HCT116 (cell line): ENCODE data around the gene MXI1. TPM values are rescaled to one million over a fixed set of nuclear protein-coding genes. Genes with fewer than 3 reads are reported as not detected.
A peak's percentile ranks its signal among the peaks of the same experiment; 100 is the strongest.

ENCODE experiments used
- ATAC-seq: fragments of 200-7000 bp; cut with Tn5 transposase; 2 replicates; pipeline ENCODE4 v1.9.1; 2020; ENCODE audit warnings: mild to moderate bottlenecking, moderate library complexity
- BruUV-seq: library from RNA; stranded (reverse); fragments of 400-500 nt; replicated peaks from 2 replicates; lab custom pipeline; 2021; lab: Mats Ljungman, UMichigan
- CTCF ChIA-PET: fragments of 300-600 bp; sonication (Branson Sonifier 250); formaldehyde crosslinking; loops from one replicate; lab custom pipeline; 2021; ENCODE audit warnings: antibody characterized with exemption; lab: Charles Lee
- POLR2A ChIA-PET: fragments of 300-600, 350-600 bp; sonication (Branson Sonifier 250); formaldehyde crosslinking; loops from one replicate; lab custom pipeline; 2021; ENCODE audit warnings: antibody characterized with exemption; lab: Charles Lee
- RAD21 ChIA-PET, 2 experiments: fragments of 300-600 bp; sonication (Branson Sonifier 250); formaldehyde crosslinking; loops; one replicate each; lab custom pipeline; 2023; ENCODE audit warnings: low total read pairs in 2 of 2; ENCODE audit not compliant: uncharacterized antibody in 2 of 2, unreplicated experiment in 2 of 2, low non-redundant PET in 1 of 2; lab: Charles Lee
- DNase-seq: peaks from one replicate; pipeline ENCODE4 v3.0.0-alpha.2; 2010; ENCODE audit warnings: low read depth, low spot score
- H2AFZ ChIP-seq: fragments of 200-600 bp; shearing (Covaris generic), sonication (generic); 2 replicates; pipeline ENCODE4 v1.6.1; 2017; ENCODE audit warnings: low read depth, mixed run types, mixed read lengths, antibody characterized with exemption, low read length; ENCODE audit not compliant: poor library complexity, severe bottlenecking
- H3K27ac ChIP-seq: 2 replicates; pipeline ENCODE4 v1.5.1; 2012; ENCODE audit warnings: low read depth, low read length
- H3K27me3 ChIP-seq: fragments of 200-600 bp; sonication (generic); 2 replicates; pipeline ENCODE4 v1.6.1; 2016; ENCODE audit warnings: mixed run types, low read length, mixed read lengths; ENCODE audit not compliant: insufficient read depth
- H3K36me3 ChIP-seq, 2 experiments: fragments of 200-500 bp in 1 of 2; fragments of 200-600 bp in 1 of 2; sonication (Bioruptor generic) in 1 of 2; sonication (generic) in 1 of 2; 2 replicates each; pipeline versions ENCODE4 v1.5.1 to v1.6.1; 2014 to 2016; ENCODE audit warnings: low read length in 2 of 2, inconsistent platforms in 1 of 2, mixed read lengths in 1 of 2, mixed run types in 1 of 2; ENCODE audit not compliant: insufficient read depth in 2 of 2, control insufficient read depth in 1 of 2
- H3K4me1 ChIP-seq, 2 experiments: fragments of 200-600 bp in 1 of 2; sonication (generic) in 1 of 2; 2 replicates each; pipeline versions ENCODE4 v1.5.1 to v1.6.1; 2012 to 2017; ENCODE audit warnings: low read length in 2 of 2, inconsistent platforms in 1 of 2, mild to moderate bottlenecking in 1 of 2, mixed read lengths in 1 of 2, mixed run types in 1 of 2, moderate library complexity in 1 of 2; ENCODE audit not compliant: insufficient read depth in 2 of 2, control insufficient read depth in 1 of 2
- H3K4me2 ChIP-seq: fragments of 200-600 bp; sonication (generic); 2 replicates; pipeline ENCODE4 v1.6.1; 2017; ENCODE audit warnings: mixed run types, low read length, mixed read lengths
- H3K4me3 ChIP-seq, 2 experiments: fragments of 200-600 bp in 1 of 2; sonication (generic) in 1 of 2; replicated peaks in 1 of 2; 2 replicates each; pipeline ENCODE4 v1.5.1; 2011 to 2016; ENCODE audit warnings: low read length in 2 of 2, control low read depth in 1 of 2, low read depth in 1 of 2, mild to moderate bottlenecking in 1 of 2, mixed read lengths in 1 of 2, mixed run types in 1 of 2
- H3K79me2 ChIP-seq: fragments of 200-600 bp; sonication (generic); 2 replicates; pipeline ENCODE4 v1.6.1; 2017; ENCODE audit warnings: mild to moderate bottlenecking, mixed run types, low read length, moderate library complexity, mixed read lengths; ENCODE audit not compliant: insufficient read depth
- H3K9ac ChIP-seq: fragments of 200-600 bp; sonication (generic); 2 replicates; pipeline ENCODE4 v1.6.1; 2016; ENCODE audit warnings: low read length, mixed read lengths
- H3K9me2 ChIP-seq: fragments of 200-600 bp; sonication (generic), shearing (Covaris generic); 2 replicates; pipeline ENCODE4 v1.6.1; 2017; ENCODE audit warnings: mixed run types, mild to moderate bottlenecking, moderate library complexity; ENCODE audit not compliant: insufficient read depth
- H3K9me3 ChIP-seq, 2 experiments: fragments of 200-500 bp in 1 of 2; fragments of 200-600 bp in 1 of 2; sonication (Bioruptor generic) in 1 of 2; sonication (generic) in 1 of 2; 2 replicates each; pipeline ENCODE4 v1.6.1; 2014 to 2017; ENCODE audit warnings: low read length in 2 of 2, mixed read lengths in 2 of 2, inconsistent platforms in 1 of 2, low read depth in 1 of 2, mild to moderate bottlenecking in 1 of 2, mixed run types in 1 of 2, moderate library complexity in 1 of 2; ENCODE audit not compliant: control insufficient read depth in 1 of 2, insufficient read depth in 1 of 2
- H4K20me1 ChIP-seq: fragments of 200-600 bp; sonication (generic), shearing (Covaris generic); 2 replicates; pipeline ENCODE4 v1.6.1; 2017; ENCODE audit warnings: mixed run types, mild to moderate bottlenecking, moderate library complexity; ENCODE audit not compliant: insufficient read depth
- CEBPB ChIP-seq: IDR thresholded peaks from 2 replicates; pipeline ENCODE4 v1.6.1; 2012; ENCODE audit warnings: low read depth
- EGR1 ChIP-seq: IDR thresholded peaks from 2 replicates; pipeline ENCODE4 v1.6.1; 2012; ENCODE audit warnings: low read depth
- ELF1 ChIP-seq: IDR thresholded peaks from 2 replicates; pipeline ENCODE4 v1.6.1; 2012; ENCODE audit warnings: low read depth, borderline replicate concordance
- EZH2 ChIP-seq: fragments of 200-600 bp; sonication (generic); IDR thresholded peaks from 2 replicates; pipeline ENCODE4 v1.6.1; 2017; ENCODE audit warnings: antibody characterized with exemption, mixed run types
- FOSL1 ChIP-seq: IDR thresholded peaks from 2 replicates; pipeline ENCODE4 v1.6.1; 2012; ENCODE audit warnings: low read depth
- JUND ChIP-seq: IDR thresholded peaks from 2 replicates; pipeline ENCODE4 v1.6.1; 2012
- POLR2A ChIP-seq: IDR thresholded peaks from 2 replicates; pipeline ENCODE4 v1.7.0; 2011; ENCODE audit warnings: borderline replicate concordance; ENCODE audit not compliant: insufficient read depth, insufficient read length; ENCODE audit errors: extremely low read depth
- POLR2AphosphoS5 ChIP-seq: IDR thresholded peaks from 2 replicates; pipeline ENCODE4 v1.6.1; 2011; ENCODE audit warnings: mild to moderate bottlenecking, low read depth, low read length, moderate library complexity
- RAD21 ChIP-seq: IDR thresholded peaks from 2 replicates; pipeline ENCODE4 v1.6.1; 2012; ENCODE audit warnings: low read depth, mild to moderate bottlenecking
- SP1 ChIP-seq: IDR thresholded peaks from 2 replicates; pipeline ENCODE4 v1.6.1; 2012; ENCODE audit warnings: low read depth
- SRF ChIP-seq: IDR thresholded peaks from 2 replicates; pipeline ENCODE4 v1.6.1; 2012; ENCODE audit warnings: low read depth
- TCF7L2 ChIP-seq: IDR thresholded peaks from 2 replicates; pipeline ENCODE4 v1.7.0; 2011; ENCODE audit warnings: borderline replicate concordance, inconsistent platforms; ENCODE audit not compliant: insufficient read depth, insufficient read length; ENCODE audit errors: extremely low read depth
- ZNF274 ChIP-seq: fragments of 200-500 bp; sonication (Bioruptor generic); IDR thresholded peaks from 2 replicates; pipeline ENCODE4 v1.6.1; 2014; ENCODE audit warnings: mild to moderate bottlenecking, low read depth, low read length, inconsistent platforms
- intact Hi-C: fragments of 100-400 bp; cut with micrococcal nuclease; formaldehyde crosslinking; loops from 2 replicates; pipeline ENCODE4 v1.10.0; 2022
- total RNA-seq: library from RNA; stranded (reverse); gene quantifications from one replicate; pipeline ENCODE4 v1.2.1, GENCODE V29; 2021; ENCODE audit not compliant: unreplicated experiment
- TF ChIP-seq, protein P1 (sequence below): IDR thresholded peaks from 2 replicates; pipeline ENCODE4 v1.6.1; 2012; ENCODE audit warnings: low read depth
- TF ChIP-seq, protein P2 (sequence below): IDR thresholded peaks from 2 replicates; pipeline ENCODE4 v1.6.1; 2011; ENCODE audit warnings: mild to moderate bottlenecking, low read length, moderate library complexity; ENCODE audit not compliant: insufficient replicate concordance; ENCODE audit errors: extremely low read depth

MXI1 gene
- total RNA-seq, 1 experiment from 2014 or later: 57.0 TPM

DNA sequence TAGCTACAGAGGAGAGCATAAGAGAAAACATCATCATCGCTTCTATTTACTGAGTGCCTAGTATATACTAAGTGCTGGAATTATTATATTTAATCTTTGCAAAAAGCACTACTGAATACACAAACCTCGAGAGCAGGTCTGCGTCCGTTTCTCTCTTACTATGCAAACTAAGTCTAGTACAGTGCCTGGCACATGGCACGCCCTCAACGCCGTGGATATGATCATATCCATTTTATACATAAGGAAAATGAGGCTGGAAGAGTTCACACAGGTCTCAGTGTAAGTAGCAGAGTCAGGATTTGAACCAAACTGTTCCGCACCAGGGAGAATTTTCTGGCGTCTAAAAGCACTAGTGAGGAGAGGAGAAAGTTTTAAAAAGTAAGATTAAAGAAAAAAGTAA is 17.6 kb downstream of the MXI1 start:
- Histone ChIP-seq H3K9me2 (no peaks in the 10 kb centered on the region), H2AFZ (peak overlapping the region; percentile 94), H3K4me3 (peak overlapping the region; percentile 41 to 63), H3K4me1 (peaks cover 24 to 40% of the 10 kb centered on the region in 2 experiments), H3K27ac (no peak overlapping the region), H4K20me1 (no peaks in the 10 kb centered on the region), H3K9ac (peak overlapping the region; percentile 48), H3K27me3 (no peaks in the 10 kb centered on the region), H3K79me2 (no peaks in the 10 kb centered on the region), H3K9me3 (no peaks in the 10 kb centered on the region), H3K36me3 (peaks cover 0 to 11% of the 10 kb centered on the region in 2 experiments; a peak in 2 of 4 replicates), H3K4me2 (peak overlapping the region; percentile 97)
- no peak for DNase-seq
- TF ChIP-seq ELF1 (no peak), SP1 (no peak), SRF (no peak), FOSL1 (no peak), EZH2 (no peak), POLR2AphosphoS5 (no peak), TCF7L2 (no peak), POLR2A (no peak), EGR1 (no peak), ZNF274 (no peak), JUND (no peak), RAD21 (no peak), CEBPB (no peak)
- TF ChIP-seq, protein P1, sequence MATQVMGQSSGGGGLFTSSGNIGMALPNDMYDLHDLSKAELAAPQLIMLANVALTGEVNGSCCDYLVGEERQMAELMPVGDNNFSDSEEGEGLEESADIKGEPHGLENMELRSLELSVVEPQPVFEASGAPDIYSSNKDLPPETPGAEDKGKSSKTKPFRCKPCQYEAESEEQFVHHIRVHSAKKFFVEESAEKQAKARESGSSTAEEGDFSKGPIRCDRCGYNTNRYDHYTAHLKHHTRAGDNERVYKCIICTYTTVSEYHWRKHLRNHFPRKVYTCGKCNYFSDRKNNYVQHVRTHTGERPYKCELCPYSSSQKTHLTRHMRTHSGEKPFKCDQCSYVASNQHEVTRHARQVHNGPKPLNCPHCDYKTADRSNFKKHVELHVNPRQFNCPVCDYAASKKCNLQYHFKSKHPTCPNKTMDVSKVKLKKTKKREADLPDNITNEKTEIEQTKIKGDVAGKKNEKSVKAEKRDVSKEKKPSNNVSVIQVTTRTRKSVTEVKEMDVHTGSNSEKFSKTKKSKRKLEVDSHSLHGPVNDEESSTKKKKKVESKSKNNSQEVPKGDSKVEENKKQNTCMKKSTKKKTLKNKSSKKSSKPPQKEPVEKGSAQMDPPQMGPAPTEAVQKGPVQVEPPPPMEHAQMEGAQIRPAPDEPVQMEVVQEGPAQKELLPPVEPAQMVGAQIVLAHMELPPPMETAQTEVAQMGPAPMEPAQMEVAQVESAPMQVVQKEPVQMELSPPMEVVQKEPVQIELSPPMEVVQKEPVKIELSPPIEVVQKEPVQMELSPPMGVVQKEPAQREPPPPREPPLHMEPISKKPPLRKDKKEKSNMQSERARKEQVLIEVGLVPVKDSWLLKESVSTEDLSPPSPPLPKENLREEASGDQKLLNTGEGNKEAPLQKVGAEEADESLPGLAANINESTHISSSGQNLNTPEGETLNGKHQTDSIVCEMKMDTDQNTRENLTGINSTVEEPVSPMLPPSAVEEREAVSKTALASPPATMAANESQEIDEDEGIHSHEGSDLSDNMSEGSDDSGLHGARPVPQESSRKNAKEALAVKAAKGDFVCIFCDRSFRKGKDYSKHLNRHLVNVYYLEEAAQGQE: no peak
- TF ChIP-seq, protein P2, sequence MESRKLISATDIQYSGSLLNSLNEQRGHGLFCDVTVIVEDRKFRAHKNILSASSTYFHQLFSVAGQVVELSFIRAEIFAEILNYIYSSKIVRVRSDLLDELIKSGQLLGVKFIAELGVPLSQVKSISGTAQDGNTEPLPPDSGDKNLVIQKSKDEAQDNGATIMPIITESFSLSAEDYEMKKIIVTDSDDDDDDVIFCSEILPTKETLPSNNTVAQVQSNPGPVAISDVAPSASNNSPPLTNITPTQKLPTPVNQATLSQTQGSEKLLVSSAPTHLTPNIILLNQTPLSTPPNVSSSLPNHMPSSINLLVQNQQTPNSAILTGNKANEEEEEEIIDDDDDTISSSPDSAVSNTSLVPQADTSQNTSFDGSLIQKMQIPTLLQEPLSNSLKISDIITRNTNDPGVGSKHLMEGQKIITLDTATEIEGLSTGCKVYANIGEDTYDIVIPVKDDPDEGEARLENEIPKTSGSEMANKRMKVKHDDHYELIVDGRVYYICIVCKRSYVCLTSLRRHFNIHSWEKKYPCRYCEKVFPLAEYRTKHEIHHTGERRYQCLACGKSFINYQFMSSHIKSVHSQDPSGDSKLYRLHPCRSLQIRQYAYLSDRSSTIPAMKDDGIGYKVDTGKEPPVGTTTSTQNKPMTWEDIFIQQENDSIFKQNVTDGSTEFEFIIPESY: no peak
- ChIA-PET POLR2A (interaction anchor here (0.5 kb wide), 1 partner anchor 294 kb away, joined by 3 read pairs; no protein-coding TSS in a partner anchor), RAD21 (interaction anchor here in 1 of 2 experiments (1.3 to 1.9 kb wide), 2 partner anchors 87 to 341 kb away, joined by 5 read pairs; no protein-coding TSS in a partner anchor), CTCF (interaction anchor here (0.6 to 4.3 kb wide), 8 partner anchors 11 to 341 kb away, joined by 3 to 39 read pairs (median 6); no protein-coding TSS in a partner anchor)
- no TSS peak for BruUV-seq
- intact Hi-C loops: loop anchor here (1.0 to 10.0 kb wide), 6 partner anchors 14 to 341 kb away; partner anchors contain the start of genes MXI1 and XPNPEP1
- no peak for ATAC-seq
